Tibial nerve (tissue), 3 donors: Measurements from ENCODE around the gene RAB35.

Experiments used
- POLR2A ChIP-seq, 2 donors: fragments of 450-650 bp; IDR thresholded peaks; one replicate each; pipeline ENCODE4 v1.6.1; 2017; ENCODE audit warnings: antibody characterized with exemption in 2 of 2, mild to moderate bottlenecking in 2 of 2, moderate library complexity in 2 of 2
- TF ChIP-seq, protein P1 (sequence below), 5 experiments: fragments of 200-600 bp in 3 of 5; fragments of 450-650 bp in 2 of 5; sonication (generic) in 3 of 5; IDR thresholded peaks; one replicate each; pipeline ENCODE4 v1.5.1; 2016 to 2019; ENCODE audit warnings: antibody characterized with exemption in 5 of 5, mild to moderate bottlenecking in 3 of 5, moderate library complexity in 2 of 5

DNA sequence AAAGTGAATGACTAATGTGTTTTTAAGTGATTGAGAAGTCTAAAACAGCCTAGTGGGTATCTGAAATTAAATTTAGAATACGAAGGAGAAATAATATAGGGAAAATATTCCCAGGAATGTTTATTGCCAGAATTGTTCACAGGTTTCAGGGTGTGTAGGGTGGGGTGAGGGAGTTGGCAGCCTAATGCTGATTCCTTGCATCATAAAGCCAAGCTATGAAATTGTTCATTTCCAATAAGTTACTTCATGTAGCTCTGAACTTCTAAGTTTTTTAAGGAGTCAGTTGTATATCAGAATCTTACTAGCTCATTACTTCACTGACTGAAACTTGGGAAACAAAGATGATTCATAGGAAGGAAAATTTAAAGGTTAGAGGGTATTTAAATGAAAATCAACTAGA is 56.4 kb downstream of the RAB35 start:
- TF ChIP-seq, protein P1, sequence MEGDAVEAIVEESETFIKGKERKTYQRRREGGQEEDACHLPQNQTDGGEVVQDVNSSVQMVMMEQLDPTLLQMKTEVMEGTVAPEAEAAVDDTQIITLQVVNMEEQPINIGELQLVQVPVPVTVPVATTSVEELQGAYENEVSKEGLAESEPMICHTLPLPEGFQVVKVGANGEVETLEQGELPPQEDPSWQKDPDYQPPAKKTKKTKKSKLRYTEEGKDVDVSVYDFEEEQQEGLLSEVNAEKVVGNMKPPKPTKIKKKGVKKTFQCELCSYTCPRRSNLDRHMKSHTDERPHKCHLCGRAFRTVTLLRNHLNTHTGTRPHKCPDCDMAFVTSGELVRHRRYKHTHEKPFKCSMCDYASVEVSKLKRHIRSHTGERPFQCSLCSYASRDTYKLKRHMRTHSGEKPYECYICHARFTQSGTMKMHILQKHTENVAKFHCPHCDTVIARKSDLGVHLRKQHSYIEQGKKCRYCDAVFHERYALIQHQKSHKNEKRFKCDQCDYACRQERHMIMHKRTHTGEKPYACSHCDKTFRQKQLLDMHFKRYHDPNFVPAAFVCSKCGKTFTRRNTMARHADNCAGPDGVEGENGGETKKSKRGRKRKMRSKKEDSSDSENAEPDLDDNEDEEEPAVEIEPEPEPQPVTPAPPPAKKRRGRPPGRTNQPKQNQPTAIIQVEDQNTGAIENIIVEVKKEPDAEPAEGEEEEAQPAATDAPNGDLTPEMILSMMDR (IDR thresholded peaks at IDR 0.05), result no peak
- TF ChIP-seq POLR2A (IDR thresholded peaks at IDR 0.05), result no peak
